ENCODE results near the gene SPPL2B.

DNA sequence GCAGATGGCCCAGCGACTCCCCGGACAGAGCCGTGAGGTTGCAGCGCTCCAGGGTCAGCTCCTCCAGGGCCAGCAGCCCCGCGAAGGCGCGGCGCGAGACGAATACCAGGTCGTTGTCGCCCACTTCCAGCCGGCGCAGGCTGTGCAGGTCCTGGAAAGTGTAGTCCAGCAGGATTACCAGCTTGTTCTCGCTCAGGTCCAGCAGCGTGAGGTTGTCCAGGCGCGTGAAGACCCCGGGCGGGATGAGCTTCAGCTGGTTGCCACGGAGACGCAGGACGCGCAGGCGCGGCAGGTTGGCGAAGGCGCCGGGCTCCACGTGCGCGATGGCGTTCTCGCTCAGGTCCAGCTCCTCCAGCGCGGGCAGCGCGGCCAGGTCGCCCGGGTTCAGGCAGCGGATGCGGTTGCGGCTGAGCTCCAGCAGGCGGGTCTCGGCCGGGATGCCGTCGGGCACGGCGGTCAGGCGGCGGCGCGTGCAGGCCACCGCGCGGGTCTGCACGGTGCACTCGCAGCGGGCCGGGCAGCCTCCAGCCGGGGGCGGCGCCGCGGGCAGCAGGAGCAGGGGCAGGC, 37.2 kb upstream of the SPPL2B start:
- TF ChIP-seq CTCF (IDR thresholded peaks at IDR 0.05; ENCODE audit: low read depth, low read length, missing input control), result no peak
- TF ChIP-seq, protein P1, sequence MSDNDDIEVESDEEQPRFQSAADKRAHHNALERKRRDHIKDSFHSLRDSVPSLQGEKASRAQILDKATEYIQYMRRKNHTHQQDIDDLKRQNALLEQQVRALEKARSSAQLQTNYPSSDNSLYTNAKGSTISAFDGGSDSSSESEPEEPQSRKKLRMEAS (IDR thresholded peaks at IDR 0.05), result no peak
- TF ChIP-seq, protein P2, sequence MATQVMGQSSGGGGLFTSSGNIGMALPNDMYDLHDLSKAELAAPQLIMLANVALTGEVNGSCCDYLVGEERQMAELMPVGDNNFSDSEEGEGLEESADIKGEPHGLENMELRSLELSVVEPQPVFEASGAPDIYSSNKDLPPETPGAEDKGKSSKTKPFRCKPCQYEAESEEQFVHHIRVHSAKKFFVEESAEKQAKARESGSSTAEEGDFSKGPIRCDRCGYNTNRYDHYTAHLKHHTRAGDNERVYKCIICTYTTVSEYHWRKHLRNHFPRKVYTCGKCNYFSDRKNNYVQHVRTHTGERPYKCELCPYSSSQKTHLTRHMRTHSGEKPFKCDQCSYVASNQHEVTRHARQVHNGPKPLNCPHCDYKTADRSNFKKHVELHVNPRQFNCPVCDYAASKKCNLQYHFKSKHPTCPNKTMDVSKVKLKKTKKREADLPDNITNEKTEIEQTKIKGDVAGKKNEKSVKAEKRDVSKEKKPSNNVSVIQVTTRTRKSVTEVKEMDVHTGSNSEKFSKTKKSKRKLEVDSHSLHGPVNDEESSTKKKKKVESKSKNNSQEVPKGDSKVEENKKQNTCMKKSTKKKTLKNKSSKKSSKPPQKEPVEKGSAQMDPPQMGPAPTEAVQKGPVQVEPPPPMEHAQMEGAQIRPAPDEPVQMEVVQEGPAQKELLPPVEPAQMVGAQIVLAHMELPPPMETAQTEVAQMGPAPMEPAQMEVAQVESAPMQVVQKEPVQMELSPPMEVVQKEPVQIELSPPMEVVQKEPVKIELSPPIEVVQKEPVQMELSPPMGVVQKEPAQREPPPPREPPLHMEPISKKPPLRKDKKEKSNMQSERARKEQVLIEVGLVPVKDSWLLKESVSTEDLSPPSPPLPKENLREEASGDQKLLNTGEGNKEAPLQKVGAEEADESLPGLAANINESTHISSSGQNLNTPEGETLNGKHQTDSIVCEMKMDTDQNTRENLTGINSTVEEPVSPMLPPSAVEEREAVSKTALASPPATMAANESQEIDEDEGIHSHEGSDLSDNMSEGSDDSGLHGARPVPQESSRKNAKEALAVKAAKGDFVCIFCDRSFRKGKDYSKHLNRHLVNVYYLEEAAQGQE (IDR thresholded peaks at IDR 0.05), result no peak
- TF ChIP-seq TAF1 (conservative IDR thresholded peaks at IDR 0.05), result no peak
- TF ChIP-seq EGR1 (IDR thresholded peaks at IDR 0.05; ENCODE audit: low read depth in 2 of 2), result no peak
- TF ChIP-seq YY1 (IDR thresholded peaks at IDR 0.05), result no peak
- TF ChIP-seq, protein P3, sequence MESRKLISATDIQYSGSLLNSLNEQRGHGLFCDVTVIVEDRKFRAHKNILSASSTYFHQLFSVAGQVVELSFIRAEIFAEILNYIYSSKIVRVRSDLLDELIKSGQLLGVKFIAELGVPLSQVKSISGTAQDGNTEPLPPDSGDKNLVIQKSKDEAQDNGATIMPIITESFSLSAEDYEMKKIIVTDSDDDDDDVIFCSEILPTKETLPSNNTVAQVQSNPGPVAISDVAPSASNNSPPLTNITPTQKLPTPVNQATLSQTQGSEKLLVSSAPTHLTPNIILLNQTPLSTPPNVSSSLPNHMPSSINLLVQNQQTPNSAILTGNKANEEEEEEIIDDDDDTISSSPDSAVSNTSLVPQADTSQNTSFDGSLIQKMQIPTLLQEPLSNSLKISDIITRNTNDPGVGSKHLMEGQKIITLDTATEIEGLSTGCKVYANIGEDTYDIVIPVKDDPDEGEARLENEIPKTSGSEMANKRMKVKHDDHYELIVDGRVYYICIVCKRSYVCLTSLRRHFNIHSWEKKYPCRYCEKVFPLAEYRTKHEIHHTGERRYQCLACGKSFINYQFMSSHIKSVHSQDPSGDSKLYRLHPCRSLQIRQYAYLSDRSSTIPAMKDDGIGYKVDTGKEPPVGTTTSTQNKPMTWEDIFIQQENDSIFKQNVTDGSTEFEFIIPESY (IDR thresholded peaks at IDR 0.05), result no peak
- TF ChIP-seq SP1 (IDR thresholded peaks at IDR 0.05), result no peak
- TF ChIP-seq HNF4G (IDR thresholded peaks at IDR 0.05), result no peak
- TF ChIP-seq JUND (IDR thresholded peaks at IDR 0.05), result no peak
- no peak for TF ChIP-seq RXRA (IDR thresholded peaks at IDR 0.05)
- TF ChIP-seq FOXA1 (IDR thresholded peaks at IDR 0.05), result no peak
- no peak for TF ChIP-seq GABPA (IDR thresholded peaks at IDR 0.05 in 1 of 2, conservative IDR thresholded peaks at IDR 0.05 in 1 of 2)

Data from liver (tissue), 3 donors.